Ascending aorta (tissue), 2 donors: ENCODE results near the gene KLC3. TPM values are rescaled to one million over a fixed set of nuclear protein-coding genes. Genes with fewer than 3 reads are reported as not detected.
"Not testable (repeated sequence)": the region's sequence is repeated elsewhere in the genome, so short reads cannot be mapped to it uniquely, and the experiment has no call there.

ENCODE experiments used
- DNase-seq, 2 donors: peaks; one replicate each; pipeline ENCODE4 v3.0.0-alpha.2; 2019; ENCODE audit warnings: low spot score in 2 of 2
- H3K27ac ChIP-seq, 2 donors: fragments of 200-600 bp; sonication (generic); one replicate each; pipeline ENCODE4 v1.5.1; 2016 to 2017; ENCODE audit warnings: mild to moderate bottlenecking in 1 of 2
- H3K27me3 ChIP-seq: fragments of 200-600 bp; sonication (generic); one replicate; pipeline ENCODE4 v1.5.1; 2017
- H3K36me3 ChIP-seq, 2 donors: fragments of 200-600 bp; sonication (generic); one replicate each; pipeline ENCODE4 v1.5.1; 2016
- H3K4me1 ChIP-seq, 2 donors: fragments of 200-600 bp; sonication (generic); one replicate each; pipeline ENCODE4 v1.5.1; 2016 to 2017; ENCODE audit warnings: mild to moderate bottlenecking in 1 of 2
- H3K4me3 ChIP-seq, 2 donors: fragments of 200-600 bp; sonication (generic); one replicate each; pipeline ENCODE4 v1.5.1; 2016 to 2017; ENCODE audit warnings: mild to moderate bottlenecking in 1 of 2
- H3K9me3 ChIP-seq, 2 donors: fragments of 200-600 bp; sonication (generic); one replicate each; pipeline ENCODE4 v1.5.1; 2016
- CTCF ChIP-seq, 3 experiments: fragments of 200-600 bp in 2 of 3; fragments of 450-650 bp in 1 of 3; sonication (generic) in 2 of 3; IDR thresholded peaks; one replicate each; pipeline ENCODE4 v1.5.1; 2016 to 2019; ENCODE audit warnings: antibody characterized with exemption in 3 of 3, mild to moderate bottlenecking in 1 of 3, moderate library complexity in 1 of 3
- intact Hi-C: fragments of 100-400 bp; cut with DNase I; formaldehyde crosslinking; loops from one replicate; pipeline ENCODE4 v1.15.1; 2023
- total RNA-seq: library from RNA; depleted of rRNA; stranded (reverse); fragments of >200 nt; gene quantifications from one replicate; pipeline ENCODE4 v1.1.0, GENCODE V29; 2016

Gene KLC3
- total RNA-seq, 1 donor from 2014 or later, result not detected

DNA sequence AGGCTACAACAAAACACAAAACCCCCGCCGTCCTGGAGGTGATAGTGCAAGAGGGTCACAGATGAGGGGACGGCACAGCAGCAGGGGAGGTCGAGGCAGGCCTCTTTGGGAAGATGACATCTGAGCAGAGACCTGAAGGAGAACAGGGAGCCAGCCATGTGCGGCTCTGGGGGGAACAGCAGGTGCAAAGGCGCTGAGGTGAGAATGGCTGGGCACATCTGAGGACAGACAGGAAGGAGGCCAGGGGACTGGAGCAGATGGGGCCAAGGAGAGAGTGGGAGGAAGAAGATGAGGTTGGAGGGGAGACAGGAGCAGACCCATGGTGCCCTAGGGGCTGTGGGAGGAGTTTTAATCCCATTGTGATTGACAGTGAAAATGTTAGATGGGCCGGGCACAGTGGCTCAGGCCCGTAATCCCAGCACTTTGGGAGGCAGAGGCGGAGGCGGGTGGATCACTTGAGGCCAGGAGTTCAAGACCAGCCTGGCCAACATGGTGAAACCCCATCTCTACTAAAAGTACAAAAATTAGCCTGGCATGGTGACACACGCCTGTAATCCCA lies 16.1 kb upstream of the KLC3 start:
- TF ChIP-seq CTCF (IDR thresholded peaks at IDR 0.05), result no peak
- intact Hi-C loops, result no loop called here
- no peaks in the 10 kb centered on the region for H3K36me3 ChIP-seq
- H3K9me3 ChIP-seq, result no peaks in the 10 kb centered on the region
- peaks cover 7% of the 10 kb centered on the region for H3K27me3 ChIP-seq
- DNase-seq, result no peak
- H3K27ac ChIP-seq, result no peak overlapping the region
- H3K4me1 ChIP-seq, result peaks cover 0 to 9% of the 10 kb centered on the region in 2 donors
- no peak overlapping the region for H3K4me3 ChIP-seq

- H3K4me3 ChIP-seq, result no peak overlapping the region
- intact Hi-C loops, result no loop called here
- H3K4me1 ChIP-seq, result peaks cover 0 to 9% of the 10 kb centered on the region in 2 donors
- DNase-seq, result no peak
- H3K36me3 ChIP-seq, result no peaks in the 10 kb centered on the region
- H3K27ac ChIP-seq, result no peak overlapping the region
- peaks cover 7% of the 10 kb centered on the region for H3K27me3 ChIP-seq
- no peaks in the 10 kb centered on the region for H3K9me3 ChIP-seq
- no peak for TF ChIP-seq CTCF (IDR thresholded peaks at IDR 0.05)
These were observed 13.0 kb upstream of the KLC3 start for GRCh38 chr19:45327404-45328143.

DNA sequence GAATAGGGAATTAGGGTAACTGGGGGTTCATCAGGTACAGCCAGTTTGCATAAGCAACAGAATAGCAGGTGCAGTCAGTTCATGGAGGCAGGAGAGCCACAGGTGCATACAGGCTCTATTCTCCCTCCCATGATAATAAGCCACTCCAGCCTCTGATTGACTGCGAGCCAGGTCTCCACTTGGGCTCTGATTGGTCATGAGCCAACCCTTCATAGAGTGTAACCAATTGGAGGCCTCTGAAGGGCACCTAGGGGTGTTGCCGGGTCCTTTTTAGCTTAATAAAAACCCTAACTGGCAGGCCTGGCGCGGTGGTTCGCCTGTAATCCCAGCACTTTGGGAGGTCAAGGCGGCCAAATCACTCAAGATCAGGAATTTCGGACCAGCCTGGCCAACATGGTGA lies 9.1 kb upstream of the KLC3 start:
- Histone ChIP-seq H3K9me3 (no peaks in the 10 kb centered on the region), H3K4me3 (no peak overlapping the region), H3K27ac (no peak overlapping the region), H3K27me3 (no peaks in the 10 kb centered on the region), H3K36me3 (no peaks in the 10 kb centered on the region), H3K4me1 (no peaks in the 10 kb centered on the region)
- DNase-seq, result no peak
- no peak for TF ChIP-seq CTCF (IDR thresholded peaks at IDR 0.05)
- intact Hi-C loops, result loop anchor here (10.0 kb wide), 1 partner anchor 427 kb away; the partner anchor contains the start of gene APOE

GRCh38 chr19:45333609-45334303 lies 6.8 kb upstream of the KLC3 start:
- Histone ChIP-seq H3K27me3 (no peaks in the 10 kb centered on the region), H3K9me3 (no peaks in the 10 kb centered on the region), H3K4me3 (no peak overlapping the region), H3K27ac (no peak overlapping the region), H3K36me3 (no peaks in the 10 kb centered on the region), H3K4me1 (no peaks in the 10 kb centered on the region)
- TF ChIP-seq CTCF (IDR thresholded peaks at IDR 0.05), result no peak
- intact Hi-C loops, result loop anchor here (10.0 kb wide), 1 partner anchor 429 kb away; the partner anchor contains the start of gene APOE
- DNase-seq, result no peak

- H3K27ac ChIP-seq, DNase-seq, H3K9me3 ChIP-seq, H3K36me3 ChIP-seq, H3K4me1 ChIP-seq, H3K27me3 ChIP-seq, H3K4me3 ChIP-seq: not testable (repeated sequence)
- intact Hi-C loops, result loop anchor here (10.0 kb wide), 1 partner anchor 430 kb away; the partner anchor contains the start of gene APOE
These were observed 5.7 kb upstream of the KLC3 start for GRCh38 chr19:45334881-45335280.
